H1 (cell line): ENCODE data around the gene DDR2. TPM values are rescaled to one million over a fixed set of nuclear protein-coding genes. Genes with fewer than 3 reads are reported as not detected.

Experiments used
- ATF2 ChIP-seq: IDR thresholded peaks from 2 replicates; pipeline ENCODE4 v1.6.1; 2012; ENCODE audit warnings: low read length, inconsistent platforms
- KDM1A ChIP-seq: fragments of 200-600, 300-600 bp; sonication (generic); IDR thresholded peaks from 2 replicates; pipeline ENCODE4 v1.7.1; 2016; ENCODE audit warnings: mild to moderate bottlenecking, low read length, borderline replicate concordance
- RAD21 ChIP-seq, 2 experiments: IDR thresholded peaks in 1 of 2; conservative IDR thresholded peaks in 1 of 2; 2 replicates each; pipeline ENCODE4 v1.6.1; 2011; ENCODE audit warnings: low read depth in 2 of 2, low read length in 2 of 2, improper control_type of control experiment in 1 of 2, inconsistent platforms in 1 of 2, mild to moderate bottlenecking in 1 of 2, moderate library complexity in 1 of 2
- RBBP5 ChIP-seq: IDR thresholded peaks from 2 replicates; pipeline ENCODE4 v1.7.1; 2012; ENCODE audit warnings: low read depth, mild to moderate bottlenecking, inconsistent platforms, low read length, moderate library complexity, borderline replicate concordance
- SP2 ChIP-seq: IDR thresholded peaks from 2 replicates; pipeline ENCODE4 v1.6.1; 2012; ENCODE audit warnings: mild to moderate bottlenecking, low read length, inconsistent platforms
- polyA plus RNA-seq, 7 experiments: library from polyadenylated mRNA; depleted of rRNA in 3 of 7; stranded (reverse) in 5 of 7; unstranded in 2 of 7; fragments of >200 nt in 5 of 7; fragments of 200-250 nt in 2 of 7; gene quantifications; 1 replicate in 5 of 7; 2 replicates in 1 of 7; 4 replicates in 1 of 7; pipeline versions ENCODE4 v1.2.1 to v1.2.3, GENCODE V29; 2011 to 2013; ENCODE audit warnings: missing spikeins in 2 of 7, mixed read lengths in 2 of 7
- total RNA-seq: library from RNA; stranded (reverse); fragmentation: NEBNext Ultra II Directional; extraction: Animal tissue kit (Norgen Biotek cat#: 25700); gene quantifications from 2 replicates; pipeline ENCODE4 v1.2.1, GENCODE V29; 2021
- TF ChIP-seq, protein P1 (sequence below): fragments of 300-600 bp; sonication (generic); IDR thresholded peaks from 2 replicates; pipeline ENCODE4 v1.7.1; 2012; ENCODE audit warnings: low read length, moderate library complexity, mild to moderate bottlenecking, inconsistent platforms; ENCODE audit not compliant: insufficient replicate concordance
- TF ChIP-seq, protein P2 (sequence below): IDR thresholded peaks from 2 replicates; pipeline ENCODE4 v1.6.1; 2012; ENCODE audit warnings: inconsistent platforms
- TF ChIP-seq, protein P3 (sequence below): IDR thresholded peaks from 2 replicates; pipeline ENCODE4 v1.6.1; 2012; ENCODE audit warnings: inconsistent platforms

The DDR2 gene
- total and polyA plus RNA-seq, 2 of the 8 experiments (the other 6 are each of a cell fraction or from before 2014, with no cell fraction given): 1.00 to 2.1 TPM

GRCh38 chr1:162660574-162660973, 28.3 kb downstream of the DDR2 start (continued):
- TF ChIP-seq, protein P1, sequence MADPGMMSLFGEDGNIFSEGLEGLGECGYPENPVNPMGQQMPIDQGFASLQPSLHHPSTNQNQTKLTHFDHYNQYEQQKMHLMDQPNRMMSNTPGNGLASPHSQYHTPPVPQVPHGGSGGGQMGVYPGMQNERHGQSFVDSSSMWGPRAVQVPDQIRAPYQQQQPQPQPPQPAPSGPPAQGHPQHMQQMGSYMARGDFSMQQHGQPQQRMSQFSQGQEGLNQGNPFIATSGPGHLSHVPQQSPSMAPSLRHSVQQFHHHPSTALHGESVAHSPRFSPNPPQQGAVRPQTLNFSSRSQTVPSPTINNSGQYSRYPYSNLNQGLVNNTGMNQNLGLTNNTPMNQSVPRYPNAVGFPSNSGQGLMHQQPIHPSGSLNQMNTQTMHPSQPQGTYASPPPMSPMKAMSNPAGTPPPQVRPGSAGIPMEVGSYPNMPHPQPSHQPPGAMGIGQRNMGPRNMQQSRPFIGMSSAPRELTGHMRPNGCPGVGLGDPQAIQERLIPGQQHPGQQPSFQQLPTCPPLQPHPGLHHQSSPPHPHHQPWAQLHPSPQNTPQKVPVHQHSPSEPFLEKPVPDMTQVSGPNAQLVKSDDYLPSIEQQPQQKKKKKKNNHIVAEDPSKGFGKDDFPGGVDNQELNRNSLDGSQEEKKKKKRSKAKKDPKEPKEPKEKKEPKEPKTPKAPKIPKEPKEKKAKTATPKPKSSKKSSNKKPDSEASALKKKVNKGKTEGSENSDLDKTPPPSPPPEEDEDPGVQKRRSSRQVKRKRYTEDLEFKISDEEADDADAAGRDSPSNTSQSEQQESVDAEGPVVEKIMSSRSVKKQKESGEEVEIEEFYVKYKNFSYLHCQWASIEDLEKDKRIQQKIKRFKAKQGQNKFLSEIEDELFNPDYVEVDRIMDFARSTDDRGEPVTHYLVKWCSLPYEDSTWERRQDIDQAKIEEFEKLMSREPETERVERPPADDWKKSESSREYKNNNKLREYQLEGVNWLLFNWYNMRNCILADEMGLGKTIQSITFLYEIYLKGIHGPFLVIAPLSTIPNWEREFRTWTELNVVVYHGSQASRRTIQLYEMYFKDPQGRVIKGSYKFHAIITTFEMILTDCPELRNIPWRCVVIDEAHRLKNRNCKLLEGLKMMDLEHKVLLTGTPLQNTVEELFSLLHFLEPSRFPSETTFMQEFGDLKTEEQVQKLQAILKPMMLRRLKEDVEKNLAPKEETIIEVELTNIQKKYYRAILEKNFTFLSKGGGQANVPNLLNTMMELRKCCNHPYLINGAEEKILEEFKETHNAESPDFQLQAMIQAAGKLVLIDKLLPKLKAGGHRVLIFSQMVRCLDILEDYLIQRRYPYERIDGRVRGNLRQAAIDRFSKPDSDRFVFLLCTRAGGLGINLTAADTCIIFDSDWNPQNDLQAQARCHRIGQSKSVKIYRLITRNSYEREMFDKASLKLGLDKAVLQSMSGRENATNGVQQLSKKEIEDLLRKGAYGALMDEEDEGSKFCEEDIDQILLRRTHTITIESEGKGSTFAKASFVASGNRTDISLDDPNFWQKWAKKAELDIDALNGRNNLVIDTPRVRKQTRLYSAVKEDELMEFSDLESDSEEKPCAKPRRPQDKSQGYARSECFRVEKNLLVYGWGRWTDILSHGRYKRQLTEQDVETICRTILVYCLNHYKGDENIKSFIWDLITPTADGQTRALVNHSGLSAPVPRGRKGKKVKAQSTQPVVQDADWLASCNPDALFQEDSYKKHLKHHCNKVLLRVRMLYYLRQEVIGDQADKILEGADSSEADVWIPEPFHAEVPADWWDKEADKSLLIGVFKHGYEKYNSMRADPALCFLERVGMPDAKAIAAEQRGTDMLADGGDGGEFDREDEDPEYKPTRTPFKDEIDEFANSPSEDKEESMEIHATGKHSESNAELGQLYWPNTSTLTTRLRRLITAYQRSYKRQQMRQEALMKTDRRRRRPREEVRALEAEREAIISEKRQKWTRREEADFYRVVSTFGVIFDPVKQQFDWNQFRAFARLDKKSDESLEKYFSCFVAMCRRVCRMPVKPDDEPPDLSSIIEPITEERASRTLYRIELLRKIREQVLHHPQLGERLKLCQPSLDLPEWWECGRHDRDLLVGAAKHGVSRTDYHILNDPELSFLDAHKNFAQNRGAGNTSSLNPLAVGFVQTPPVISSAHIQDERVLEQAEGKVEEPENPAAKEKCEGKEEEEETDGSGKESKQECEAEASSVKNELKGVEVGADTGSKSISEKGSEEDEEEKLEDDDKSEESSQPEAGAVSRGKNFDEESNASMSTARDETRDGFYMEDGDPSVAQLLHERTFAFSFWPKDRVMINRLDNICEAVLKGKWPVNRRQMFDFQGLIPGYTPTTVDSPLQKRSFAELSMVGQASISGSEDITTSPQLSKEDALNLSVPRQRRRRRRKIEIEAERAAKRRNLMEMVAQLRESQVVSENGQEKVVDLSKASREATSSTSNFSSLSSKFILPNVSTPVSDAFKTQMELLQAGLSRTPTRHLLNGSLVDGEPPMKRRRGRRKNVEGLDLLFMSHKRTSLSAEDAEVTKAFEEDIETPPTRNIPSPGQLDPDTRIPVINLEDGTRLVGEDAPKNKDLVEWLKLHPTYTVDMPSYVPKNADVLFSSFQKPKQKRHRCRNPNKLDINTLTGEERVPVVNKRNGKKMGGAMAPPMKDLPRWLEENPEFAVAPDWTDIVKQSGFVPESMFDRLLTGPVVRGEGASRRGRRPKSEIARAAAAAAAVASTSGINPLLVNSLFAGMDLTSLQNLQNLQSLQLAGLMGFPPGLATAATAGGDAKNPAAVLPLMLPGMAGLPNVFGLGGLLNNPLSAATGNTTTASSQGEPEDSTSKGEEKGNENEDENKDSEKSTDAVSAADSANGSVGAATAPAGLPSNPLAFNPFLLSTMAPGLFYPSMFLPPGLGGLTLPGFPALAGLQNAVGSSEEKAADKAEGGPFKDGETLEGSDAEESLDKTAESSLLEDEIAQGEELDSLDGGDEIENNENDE: no peak
- TF ChIP-seq ATF2 (no peak), RAD21 (IDR thresholded peaks at IDR 0.05 in 1 of 2, conservative IDR thresholded peaks at IDR 0.05 in 1 of 2; ENCODE audit: low read depth in 2 of 2, low read length in 2 of 2) (no peak), RBBP5 (no peak), KDM1A (no peak), SP2 (no peak)
- TF ChIP-seq, protein P2, sequence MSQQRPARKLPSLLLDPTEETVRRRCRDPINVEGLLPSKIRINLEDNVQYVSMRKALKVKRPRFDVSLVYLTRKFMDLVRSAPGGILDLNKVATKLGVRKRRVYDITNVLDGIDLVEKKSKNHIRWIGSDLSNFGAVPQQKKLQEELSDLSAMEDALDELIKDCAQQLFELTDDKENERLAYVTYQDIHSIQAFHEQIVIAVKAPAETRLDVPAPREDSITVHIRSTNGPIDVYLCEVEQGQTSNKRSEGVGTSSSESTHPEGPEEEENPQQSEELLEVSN: no peak
- TF ChIP-seq, protein P3, sequence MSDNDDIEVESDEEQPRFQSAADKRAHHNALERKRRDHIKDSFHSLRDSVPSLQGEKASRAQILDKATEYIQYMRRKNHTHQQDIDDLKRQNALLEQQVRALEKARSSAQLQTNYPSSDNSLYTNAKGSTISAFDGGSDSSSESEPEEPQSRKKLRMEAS: no peak
